SJSA1 (cell line): ENCODE measurements around the gene ACOXL. TPM values are rescaled to one million over a fixed set of nuclear protein-coding genes. Genes with fewer than 3 reads are reported as not detected.
A peak's percentile ranks its signal among the peaks of the same experiment; 100 is the strongest.
"Not testable (repeated sequence)": the region's sequence is repeated elsewhere in the genome, so short reads cannot be mapped to it uniquely, and the experiment has no call there.

ENCODE experiments used
- DNase-seq, 2 experiments: peaks; one replicate each; pipeline ENCODE4 v3.0.0-alpha.2; 2015 to 2020; ENCODE audit warnings: low spot score in 2 of 2, low read depth in 1 of 2
- H3K27ac ChIP-seq: fragments of 250-450 bp; sonication (Bioruptor Pico); 2 replicates; pipeline ENCODE4 v1.5.1; 2020; ENCODE audit warnings: mild to moderate bottlenecking, moderate library complexity
- H3K27me3 ChIP-seq: fragments of 250-450 bp; sonication (Bioruptor Pico); replicated peaks from 2 replicates; pipeline ENCODE4 v1.5.1; 2020; ENCODE audit warnings: mild to moderate bottlenecking, moderate library complexity
- H3K36me3 ChIP-seq: fragments of 250-450 bp; sonication (Bioruptor Pico); 2 replicates; pipeline ENCODE4 v1.5.1; 2020; ENCODE audit warnings: mild to moderate bottlenecking
- H3K4me1 ChIP-seq: fragments of 250-450 bp; sonication (Bioruptor Pico); replicated peaks from 2 replicates; pipeline ENCODE4 v1.6.1; 2021; ENCODE audit warnings: mild to moderate bottlenecking
- H3K4me3 ChIP-seq: fragments of 250-450 bp; sonication (Bioruptor Pico); 2 replicates; pipeline ENCODE4 v1.5.1; 2020; ENCODE audit warnings: mild to moderate bottlenecking
- H3K9me3 ChIP-seq: fragments of 250-450 bp; sonication (Bioruptor Pico); replicated peaks from 2 replicates; pipeline ENCODE4 v1.5.1; 2020; ENCODE audit warnings: mild to moderate bottlenecking
- total RNA-seq: library from RNA; depleted of rRNA; stranded (reverse); fragments of >200 nt; shearing (Covaris generic); gene quantifications from 2 replicates; pipeline ENCODE4 v1.2.3, GENCODE V29; 2014

ACOXL gene
- total RNA-seq, 1 experiment from 2014 or later: not detected

DNA sequence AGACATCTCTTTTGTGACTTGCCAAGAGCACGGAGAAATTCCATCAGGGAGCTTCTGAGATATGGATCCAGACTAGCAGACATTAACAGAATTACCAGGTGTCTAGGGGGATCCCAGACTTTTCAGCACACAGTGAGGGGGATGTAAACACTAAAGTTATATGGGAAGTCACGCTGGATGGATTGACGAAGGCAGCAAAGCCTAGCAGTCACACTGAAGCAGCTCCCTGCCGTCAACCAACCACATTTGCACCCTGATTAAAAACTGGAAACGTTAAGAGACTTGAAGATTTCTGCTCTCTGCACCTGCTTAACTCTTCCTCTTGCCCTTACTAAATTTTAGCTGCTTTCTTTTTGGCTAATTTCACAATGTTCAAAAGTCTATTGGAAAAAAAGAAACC is 325.9 kb downstream of the ACOXL start:
- no peak overlapping the region for H3K27ac ChIP-seq
- H3K27me3 ChIP-seq: peaks cover 3% of the 10 kb centered on the region; the same call in 1 of the 2 replicates
- H3K9me3 ChIP-seq: no peaks in the 10 kb centered on the region
- H3K4me1 ChIP-seq: no peaks in the 10 kb centered on the region
- no peak for DNase-seq
- H3K36me3 ChIP-seq: no peaks in the 10 kb centered on the region
- H3K4me3 ChIP-seq: no peak overlapping the region

DNA sequence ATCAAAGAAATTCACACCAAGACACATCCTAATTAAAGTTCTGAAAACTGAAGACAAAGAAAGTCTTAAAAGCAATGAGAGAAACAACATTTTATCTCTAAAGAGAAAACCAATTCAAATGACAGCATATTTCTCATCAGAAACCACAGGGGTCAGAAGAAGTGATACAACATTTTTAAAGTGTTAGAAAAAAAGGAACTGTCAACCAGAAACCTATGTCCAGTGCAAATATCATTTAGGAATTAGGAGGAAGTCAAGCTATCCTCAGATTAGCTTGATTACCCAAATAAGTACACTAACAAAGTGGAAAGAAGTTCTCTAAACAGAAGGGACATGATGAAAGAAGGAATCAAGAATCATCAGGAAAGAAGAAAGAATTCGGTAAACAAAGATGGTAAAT is 328.8 kb downstream of the ACOXL start:
- Histone ChIP-seq H3K27me3 (peaks cover 7% of the 10 kb centered on the region; the same call in 1 of the 2 replicates), H3K4me3 (no peak overlapping the region), H3K36me3 (no peaks in the 10 kb centered on the region), H3K4me1 (no peaks in the 10 kb centered on the region), H3K9me3 (no peaks in the 10 kb centered on the region), H3K27ac (no peak overlapping the region)
- no peak for DNase-seq

DNA sequence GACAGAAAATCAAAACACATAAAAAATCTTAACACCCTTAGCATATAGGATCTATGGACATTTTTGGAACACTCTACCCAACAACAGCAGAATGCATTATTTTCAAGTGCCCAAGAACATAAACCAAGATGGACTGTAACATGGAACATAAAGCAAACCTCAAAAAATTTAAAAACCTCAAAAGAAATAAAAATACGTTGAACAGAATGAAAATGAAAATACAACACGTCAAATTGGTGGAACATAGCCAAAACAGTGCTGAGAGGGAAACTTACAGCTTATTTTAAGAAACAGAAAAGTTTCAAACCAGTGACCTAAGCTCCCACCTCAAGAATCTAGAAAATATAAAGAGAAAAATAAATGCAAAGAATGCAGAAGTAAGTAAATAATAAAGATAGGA is 330.0 kb downstream of the ACOXL start:
- Histone ChIP-seq H3K27me3 (peaks cover 8% of the 10 kb centered on the region; the same call in 1 of the 2 replicates), H3K36me3 (no peaks in the 10 kb centered on the region), H3K9me3 (no peaks in the 10 kb centered on the region), H3K4me3 (no peak overlapping the region), H3K27ac (no peak overlapping the region), H3K4me1 (no peaks in the 10 kb centered on the region)
- no peak for DNase-seq

DNA sequence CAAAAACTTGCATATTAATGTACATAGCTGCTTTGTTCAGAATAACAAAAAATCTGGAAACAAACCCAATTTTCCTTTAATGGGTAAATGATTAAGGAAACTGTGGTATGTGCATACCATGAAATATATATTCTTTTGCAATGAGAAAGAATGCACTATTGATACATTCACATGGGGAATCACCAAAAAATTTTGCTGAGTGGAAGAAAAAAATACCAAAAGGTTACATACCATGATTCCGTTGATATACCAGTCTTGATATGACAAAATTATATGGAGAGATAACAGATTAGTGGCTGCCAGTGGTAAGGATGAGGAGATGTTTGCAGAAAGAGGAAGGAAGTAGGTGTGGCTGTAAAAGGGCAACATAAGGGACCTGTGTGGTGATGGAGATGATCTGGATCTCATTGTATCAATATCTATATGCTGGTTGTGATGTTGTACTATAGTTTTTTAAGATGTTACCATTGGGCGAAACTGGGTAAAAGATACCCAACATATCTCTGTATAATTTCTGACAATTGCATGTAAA is 333.8 kb downstream of the ACOXL start:
- no peaks in the 10 kb centered on the region for H3K36me3 ChIP-seq
- H3K4me1 ChIP-seq: peaks cover 7% of the 10 kb centered on the region
- H3K9me3 ChIP-seq: no peaks in the 10 kb centered on the region
- H3K27ac ChIP-seq: no peak overlapping the region
- no peak overlapping the region for H3K4me3 ChIP-seq
- 0 out of 2 replicates have a peak, but pooled peaks cover 8% of the 10 kb centered on the region for H3K27me3 ChIP-seq
- no peak for DNase-seq

DNA sequence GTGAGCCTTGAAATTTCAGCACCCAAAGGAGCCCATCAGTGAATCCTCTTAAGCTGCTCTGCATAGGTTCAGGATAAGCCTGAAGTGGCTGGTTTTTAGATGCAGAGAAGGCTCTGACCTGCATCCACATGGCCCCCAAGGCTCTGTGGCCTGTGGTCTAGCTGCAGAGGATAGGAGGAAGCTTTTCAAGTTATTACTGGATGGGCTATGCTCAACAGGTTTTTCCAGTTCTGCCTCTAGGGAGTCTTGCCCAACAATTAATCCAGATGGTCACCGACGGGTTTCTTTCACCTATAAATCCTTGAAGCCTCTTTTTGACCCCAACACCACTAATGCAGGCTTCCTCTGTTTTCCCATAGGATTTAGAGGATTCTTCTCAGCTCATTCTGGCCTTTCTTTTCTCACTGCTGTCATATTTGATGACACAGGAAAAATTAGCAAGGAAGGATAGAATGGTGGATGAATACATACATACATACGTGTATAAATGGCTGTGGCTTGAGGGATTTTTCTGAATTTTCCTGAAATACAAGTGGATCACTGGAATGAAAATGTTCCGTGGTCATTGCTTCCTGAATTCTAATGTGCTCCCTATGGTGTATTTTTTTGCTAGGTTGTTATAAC is 336.2 kb downstream of the ACOXL start:
- Histone ChIP-seq H3K4me1 (peaks cover 25% of the 10 kb centered on the region), H3K36me3 (no peaks in the 10 kb centered on the region), H3K4me3 (no peak overlapping the region), H3K27ac (no peak overlapping the region), H3K27me3 (0 out of 2 replicates have a peak, but pooled peaks cover 4% of the 10 kb centered on the region), H3K9me3 (no peaks in the 10 kb centered on the region)
- no peak for DNase-seq

DNA sequence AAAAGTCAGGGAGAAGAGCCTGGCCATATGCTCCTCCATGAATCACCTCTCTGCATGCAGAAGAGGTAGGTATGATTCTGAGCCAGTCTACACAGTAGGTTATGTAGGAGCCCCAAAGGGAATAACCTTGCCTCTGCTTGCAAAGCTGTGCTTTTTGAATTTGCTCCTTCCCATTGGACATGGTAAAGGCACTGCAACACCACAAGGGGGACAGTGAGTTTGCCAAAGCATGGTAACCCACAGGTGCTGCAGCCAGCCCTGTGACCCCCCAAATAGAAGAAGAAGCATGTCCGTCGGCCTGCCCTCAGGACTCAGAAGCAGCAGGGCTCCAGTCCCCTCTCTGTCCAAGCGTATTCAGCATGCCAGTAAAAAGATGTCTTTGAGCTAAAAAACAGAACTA is 337.3 kb downstream of the ACOXL start:
- Histone ChIP-seq H3K36me3 (no peaks in the 10 kb centered on the region), H3K27ac (no peak overlapping the region), H3K9me3 (no peaks in the 10 kb centered on the region), H3K27me3 (0 out of 2 replicates have a peak, but pooled peaks cover 4% of the 10 kb centered on the region), H3K4me3 (no peak overlapping the region), H3K4me1 (peaks cover 25% of the 10 kb centered on the region)
- DNase-seq: no peak

DNA sequence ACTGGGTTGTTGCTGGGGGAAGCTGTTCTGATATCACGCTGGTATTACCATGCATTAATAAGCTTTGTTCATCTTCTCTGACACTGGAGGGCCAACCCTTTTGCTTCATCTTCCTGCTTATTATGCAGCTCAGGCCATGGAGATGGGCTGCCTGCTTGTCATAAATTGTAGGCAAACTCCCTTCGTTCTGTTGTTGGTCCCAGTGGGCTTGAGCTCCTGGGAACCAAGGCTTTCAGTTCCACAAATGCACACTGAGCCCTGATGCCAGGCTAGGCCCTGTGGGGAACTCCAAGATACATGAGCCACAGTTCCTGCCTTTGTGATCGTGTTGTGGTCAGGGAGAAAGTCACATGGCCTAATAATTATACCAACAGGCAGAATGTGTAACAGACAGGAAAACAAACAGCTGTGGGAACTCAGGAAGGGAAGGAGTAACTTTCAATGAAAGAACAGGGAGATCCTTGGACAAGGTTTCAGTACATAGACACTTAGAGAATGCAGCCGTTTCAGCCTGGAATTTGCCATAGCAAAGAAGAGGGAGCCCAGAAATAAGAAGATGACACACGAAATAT is 339.3 kb downstream of the ACOXL start:
- Histone ChIP-seq H3K27ac (peak overlapping the region; percentile 89), H3K27me3 (no peaks in the 10 kb centered on the region), H3K36me3 (no peaks in the 10 kb centered on the region), H3K9me3 (no peaks in the 10 kb centered on the region), H3K4me3 (no peak overlapping the region), H3K4me1 (peaks cover 25% of the 10 kb centered on the region)
- peak; percentile 75 to 84 for DNase-seq

DNA sequence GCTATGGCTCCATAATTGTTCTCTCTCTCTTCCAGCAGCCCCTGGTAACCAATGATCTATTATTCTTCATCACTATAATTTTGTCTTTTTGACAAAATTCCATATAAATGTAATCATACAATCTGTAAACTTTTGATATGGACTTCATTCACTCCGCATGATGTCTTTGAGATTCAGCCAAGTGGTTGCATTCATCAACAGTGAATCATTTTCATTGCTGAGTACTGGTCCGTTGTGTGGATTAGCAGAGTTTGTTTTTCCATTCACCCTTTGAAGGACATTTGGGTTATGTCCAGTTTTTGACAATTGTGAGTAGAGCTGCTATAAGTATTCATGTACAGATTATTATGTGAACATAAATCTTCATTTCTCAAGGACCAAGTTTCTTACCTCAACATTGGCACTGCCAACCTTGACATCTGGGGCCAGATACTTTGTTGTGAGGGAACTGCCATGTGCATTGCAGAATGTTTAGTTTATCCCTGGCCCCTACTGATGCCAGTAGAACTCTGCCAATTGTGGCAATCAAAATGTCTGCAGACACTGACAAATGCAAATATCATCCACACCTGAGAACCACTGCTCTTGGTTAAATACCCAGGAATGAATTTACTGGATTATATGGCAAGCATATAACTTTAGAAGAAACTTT is 340.0 kb downstream of the ACOXL start:
- peak in 1 of 2 experiments; percentile 79 for DNase-seq
- Histone ChIP-seq H3K9me3 (no peaks in the 10 kb centered on the region), H3K4me1 (peaks cover 25% of the 10 kb centered on the region), H3K27me3 (no peaks in the 10 kb centered on the region), H3K4me3 (no peak overlapping the region), H3K27ac (peak overlapping the region; percentile 89), H3K36me3 (no peaks in the 10 kb centered on the region)

DNA sequence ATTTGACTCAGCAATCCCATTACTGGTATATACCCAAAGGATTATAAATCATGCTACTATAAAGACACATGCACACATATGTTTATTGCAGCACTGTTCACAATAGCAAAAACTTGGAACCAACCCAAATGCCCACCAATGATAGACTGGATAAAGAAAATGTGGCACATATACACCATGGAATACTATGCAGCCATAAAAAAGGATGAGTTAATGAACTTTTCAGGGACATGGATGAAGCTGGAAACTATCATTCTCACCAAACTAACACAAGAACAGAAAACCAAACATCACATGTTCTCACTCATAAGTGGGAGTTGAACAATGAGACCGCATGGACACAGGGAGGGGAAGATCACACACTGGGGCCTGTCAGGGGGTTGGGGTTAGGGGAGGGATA is 350.3 kb downstream of the ACOXL start:
- H3K36me3 ChIP-seq, DNase-seq, H3K9me3 ChIP-seq, H3K4me3 ChIP-seq, H3K4me1 ChIP-seq, H3K27ac ChIP-seq: not testable (repeated sequence)
- H3K27me3 ChIP-seq: peaks cover 35% of the 10 kb centered on the region

DNA sequence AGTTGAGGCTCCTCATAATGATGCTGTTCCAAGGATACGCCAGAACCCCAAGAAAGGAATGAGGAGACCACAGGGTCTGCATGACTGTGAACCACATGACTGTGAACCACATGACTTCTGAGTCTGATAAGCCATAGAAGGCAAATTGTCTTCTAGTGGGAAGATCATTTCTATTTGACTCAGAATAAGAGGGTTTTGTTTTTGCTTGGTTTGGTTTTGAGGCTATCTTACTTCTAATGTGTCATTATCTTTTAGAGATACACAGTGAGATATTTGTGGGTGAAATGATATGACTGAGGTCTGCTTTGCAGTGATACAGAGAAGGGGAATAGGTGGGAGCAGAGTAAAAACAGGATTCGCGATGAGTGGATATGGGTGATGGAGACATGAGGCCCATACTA is 359.4 kb downstream of the ACOXL start:
- Histone ChIP-seq H3K9me3 (no peaks in the 10 kb centered on the region), H3K27ac (no peak overlapping the region), H3K27me3 (peaks cover 27% of the 10 kb centered on the region), H3K4me1 (no peaks in the 10 kb centered on the region), H3K36me3 (no peaks in the 10 kb centered on the region), H3K4me3 (no peak overlapping the region)
- no peak for DNase-seq

DNA sequence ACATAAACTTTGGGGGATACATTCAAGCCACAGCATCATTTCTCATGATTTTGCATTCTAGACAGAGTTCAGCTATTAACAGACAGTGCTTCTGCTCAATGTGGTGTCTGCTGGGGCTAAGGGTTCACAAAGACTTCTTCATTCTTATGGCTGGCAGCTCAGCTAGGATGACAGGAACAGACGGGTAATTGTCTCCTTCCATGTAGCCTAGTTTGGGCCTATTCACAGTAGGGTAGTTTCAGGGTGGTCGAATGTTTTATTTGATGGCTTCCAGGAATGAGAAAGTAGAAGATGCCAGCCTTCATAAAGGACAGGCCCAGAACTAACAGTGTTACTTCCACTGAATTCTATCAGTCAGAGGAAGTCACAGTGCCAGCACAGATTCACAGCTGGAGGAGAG is 362.3 kb downstream of the ACOXL start:
- Histone ChIP-seq H3K4me3 (no peak overlapping the region), H3K36me3 (no peaks in the 10 kb centered on the region), H3K27me3 (peaks cover 40% of the 10 kb centered on the region; the same call in 1 of the 2 replicates), H3K27ac (no peak overlapping the region), H3K4me1 (no peaks in the 10 kb centered on the region), H3K9me3 (no peaks in the 10 kb centered on the region)
- DNase-seq: no peak

DNA sequence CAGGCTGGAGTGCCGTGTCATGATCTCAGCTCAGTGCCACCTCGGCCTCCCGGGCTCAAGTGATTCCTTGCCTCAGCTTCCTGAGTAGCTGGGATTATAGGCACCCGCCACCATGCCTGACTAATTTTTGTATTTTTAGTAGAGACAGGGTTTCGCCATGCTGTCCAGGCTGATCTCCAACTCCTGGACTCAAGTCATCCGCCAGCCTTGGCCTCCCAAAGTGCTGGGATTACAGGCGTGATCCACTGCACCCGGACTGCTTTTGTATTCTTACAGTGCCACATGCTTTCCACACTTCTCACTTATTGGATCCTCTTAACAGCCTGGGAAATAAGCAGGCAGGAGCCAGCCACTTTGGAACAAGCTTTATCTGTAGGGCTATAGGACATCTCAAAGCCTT is 363.1 kb downstream of the ACOXL start:
- Histone ChIP-seq H3K27ac (no peak overlapping the region), H3K4me3 (no peak overlapping the region), H3K27me3 (peaks cover 40% of the 10 kb centered on the region; the same call in 1 of the 2 replicates), H3K36me3 (no peaks in the 10 kb centered on the region), H3K9me3 (no peaks in the 10 kb centered on the region), H3K4me1 (no peaks in the 10 kb centered on the region)
- no peak for DNase-seq

DNA sequence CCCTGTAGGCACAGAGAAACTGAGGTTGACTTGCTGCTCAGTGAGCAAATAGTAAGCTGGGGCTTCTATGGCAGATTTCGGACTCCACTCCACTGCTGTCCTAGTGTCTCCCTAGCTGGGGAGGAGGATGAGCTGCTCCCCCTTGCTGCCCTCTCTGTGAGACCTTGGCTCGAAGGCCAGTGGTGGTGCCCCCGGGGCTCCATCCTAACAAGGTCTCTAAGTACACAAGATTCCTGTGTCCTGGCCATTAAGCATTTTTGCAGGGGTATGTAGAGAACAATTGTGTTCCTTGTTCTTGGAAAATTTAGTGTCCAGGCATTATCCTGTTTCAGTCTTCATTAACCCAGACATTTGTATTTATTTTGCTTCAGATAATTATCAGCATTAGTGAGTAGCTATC is 367.0 kb downstream of the ACOXL start:
- H3K27me3 ChIP-seq: peaks cover 22% of the 10 kb centered on the region; the same call in 1 of the 2 replicates
- no peak overlapping the region for H3K4me3 ChIP-seq
- no peaks in the 10 kb centered on the region for H3K36me3 ChIP-seq
- H3K9me3 ChIP-seq: no peaks in the 10 kb centered on the region
- no peaks in the 10 kb centered on the region for H3K4me1 ChIP-seq
- no peak for DNase-seq
- H3K27ac ChIP-seq: no peak overlapping the region
